Fibroblast of the aortic adventitia (primary cell): ENCODE measurements around the gene WDR81. TPM values are rescaled to one million over a fixed set of nuclear protein-coding genes. Genes with fewer than 3 reads are reported as not detected.

Source experiments
- DNase-seq: peaks from one replicate; pipeline ENCODE4 v3.0.0-alpha.2; 2010; ENCODE audit warnings: low read depth
- H3K4me3 ChIP-seq: 2 replicates; pipeline ENCODE4 v1.5.1; 2011; ENCODE audit warnings: low read depth, mild to moderate bottlenecking, control low read depth, low read length, moderate library complexity
- CTCF ChIP-seq: IDR thresholded peaks from 2 replicates; pipeline ENCODE4 v1.5.1; 2011; ENCODE audit warnings: mild to moderate bottlenecking, low read length, control low read depth, inconsistent platforms; ENCODE audit not compliant: insufficient read depth
- total RNA-seq: library from RNA; depleted of rRNA; stranded (reverse); fragments of >200 nt; gene quantifications from 2 replicates; pipeline ENCODE4 v1.2.3, GENCODE V29; 2012; ENCODE audit warnings: low replicate concordance

WDR81 gene
- total RNA-seq, 1 donor, result 27.7 TPM

DNA sequence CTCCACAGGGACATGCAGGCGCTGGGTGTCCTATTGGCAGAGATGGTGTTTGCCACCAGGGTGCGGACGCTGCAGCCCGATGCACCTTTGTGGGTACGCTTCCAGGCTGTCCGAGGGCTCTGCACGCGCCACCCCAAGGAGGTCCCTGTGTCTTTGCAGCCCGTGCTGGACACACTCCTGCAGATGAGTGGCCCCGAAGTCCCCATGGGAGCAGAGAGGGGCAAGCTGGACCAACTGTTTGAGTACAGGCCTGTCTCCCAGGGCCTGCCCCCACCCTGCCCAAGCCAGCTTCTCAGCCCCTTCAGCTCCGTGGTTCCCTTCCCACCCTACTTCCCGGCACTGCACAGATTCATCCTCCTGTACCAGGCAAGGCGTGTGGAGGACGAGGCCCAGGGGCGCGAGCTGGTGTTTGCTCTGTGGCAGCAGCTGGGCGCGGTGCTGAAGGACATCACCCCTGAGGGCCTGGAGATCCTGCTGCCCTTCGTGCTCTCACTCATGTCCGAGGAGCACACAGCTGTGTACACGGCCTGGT lies 2.8 kb downstream of the WDR81 start:
- TF ChIP-seq CTCF, result no peak
- no peak overlapping the region for H3K4me3 ChIP-seq
- DNase-seq, result no peak

GRCh38 chr17:1727876-1728630 lies 3.5 kb downstream of the WDR81 start:
- no peak overlapping the region for H3K4me3 ChIP-seq
- DNase-seq, result no peak
- no peak for TF ChIP-seq CTCF

DNA sequence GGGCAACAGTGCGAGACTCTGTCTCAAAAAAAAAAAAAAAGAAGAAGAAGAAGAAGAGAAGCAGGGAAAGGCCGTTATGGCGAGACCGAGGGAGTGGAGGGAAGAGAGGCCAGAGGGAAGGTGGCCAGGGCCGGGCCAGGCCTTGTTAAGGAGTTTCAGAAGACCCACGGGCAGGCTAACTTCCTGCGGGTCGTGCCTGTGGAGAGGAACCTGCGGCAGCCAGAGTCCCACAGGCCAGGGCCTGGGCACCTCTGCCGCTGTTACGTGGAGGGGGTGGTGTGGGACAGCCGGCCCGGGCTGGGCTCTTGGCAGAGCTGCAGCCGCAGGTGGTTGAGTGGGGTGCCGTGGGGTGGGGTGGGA lies 5.4 kb downstream of the WDR81 start:
- no peak for DNase-seq
- TF ChIP-seq CTCF, result no peak
- H3K4me3 ChIP-seq, result peak overlapping the region; percentile 44

GRCh38 chr17:1730326-1731193 lies 6.1 kb downstream of the WDR81 start:
- DNase-seq, result peak; percentile 91
- H3K4me3 ChIP-seq, result peak overlapping the region; percentile 41
- no peak for TF ChIP-seq CTCF

GRCh38 chr17:1731194-1731506 lies 6.6 kb downstream of the WDR81 start:
- no peak for TF ChIP-seq CTCF
- H3K4me3 ChIP-seq, result peak overlapping the region; percentile 41
- DNase-seq, result no peak

DNA sequence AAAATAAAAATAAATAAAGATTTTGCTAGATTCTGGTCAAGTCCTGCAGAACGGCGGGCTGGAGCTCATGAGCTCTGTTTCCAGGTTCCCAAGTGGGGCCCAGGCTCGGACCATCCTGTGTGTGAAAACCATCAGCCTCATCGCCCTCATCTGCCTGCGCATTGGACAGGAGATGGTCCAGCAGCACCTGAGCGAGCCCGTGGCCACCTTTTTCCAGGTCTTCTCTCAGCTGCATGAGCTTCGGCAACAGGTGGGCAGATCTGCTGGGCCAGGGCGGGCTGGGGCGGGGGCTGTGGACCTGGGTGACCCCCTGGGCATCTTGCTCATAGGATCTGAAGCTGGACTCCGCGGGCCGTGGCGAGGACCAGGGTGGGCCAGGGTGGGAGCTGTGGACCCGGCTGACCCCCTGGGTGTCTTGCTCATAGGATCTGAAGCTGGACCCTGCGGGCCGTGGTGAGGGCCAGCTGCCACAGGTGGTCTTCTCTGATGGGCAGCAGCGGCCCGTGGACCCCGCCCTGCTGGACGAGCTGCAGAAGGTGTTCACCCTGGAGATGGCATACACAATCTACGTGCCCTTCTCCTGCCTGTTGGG lies 7.8 kb downstream of the WDR81 start:
- no peak overlapping the region for H3K4me3 ChIP-seq
- TF ChIP-seq CTCF, result no peak
- no peak for DNase-seq
